Middle frontal gyrus (tissue), 1 donor: Measurements from ENCODE around the gene VPS18.

Source experiments
- DNase-seq: peaks from one replicate; pipeline ENCODE4 v3.0.0-alpha.2; 2015; ENCODE audit warnings: low spot score; ENCODE audit errors: extremely low spot score

Gene VPS18

DNA sequence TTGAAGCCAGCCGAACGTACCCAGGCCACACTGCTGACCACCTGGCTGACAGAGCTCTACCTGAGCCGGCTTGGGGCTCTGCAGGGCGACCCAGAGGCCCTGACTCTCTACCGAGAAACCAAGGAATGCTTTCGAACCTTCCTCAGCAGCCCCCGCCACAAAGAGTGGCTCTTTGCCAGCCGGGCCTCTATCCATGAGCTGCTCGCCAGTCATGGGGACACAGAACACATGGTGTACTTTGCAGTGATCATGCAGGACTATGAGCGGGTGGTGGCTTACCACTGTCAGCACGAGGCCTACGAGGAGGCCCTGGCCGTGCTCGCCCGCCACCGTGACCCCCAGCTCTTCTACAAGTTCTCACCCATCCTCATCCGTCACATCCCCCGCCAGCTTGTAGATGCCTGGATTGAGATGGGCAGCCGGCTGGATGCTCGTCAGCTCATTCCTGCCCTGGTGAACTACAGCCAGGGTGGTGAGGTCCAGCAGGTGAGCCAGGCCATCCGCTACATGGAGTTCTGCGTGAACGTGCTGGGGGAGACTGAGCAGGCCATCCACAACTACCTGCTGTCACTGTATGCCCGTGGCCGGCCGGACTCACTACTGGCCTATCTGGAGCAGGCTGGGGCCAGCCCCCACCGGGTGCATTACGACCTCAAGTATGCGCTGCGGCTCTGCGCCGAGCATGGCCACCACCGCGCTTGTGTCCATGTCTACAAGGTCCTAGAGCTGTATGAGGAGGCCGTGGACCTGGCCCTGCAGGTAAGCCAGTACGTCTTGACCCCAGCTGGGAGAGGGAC lies 6.2 kb downstream of the VPS18 start:
- DNase-seq, result no peak

- DNase-seq, result no peak
Measured at GRCh38 chr15:40901053-40901443, 6.8 kb downstream of the VPS18 start.

GRCh38 chr15:40902605-40903561 lies 8.6 kb downstream of the VPS18 start:
- DNase-seq, result no peak

GRCh38 chr15:40904552-40905201 lies 10.4 kb downstream of the VPS18 start:
- DNase-seq, result no peak

- no peak for DNase-seq
Measured at GRCh38 chr15:40906091-40906990, 12.1 kb downstream of the VPS18 start.

GRCh38 chr15:40906991-40907802 lies 12.9 kb downstream of the VPS18 start:
- no peak for DNase-seq

DNA sequence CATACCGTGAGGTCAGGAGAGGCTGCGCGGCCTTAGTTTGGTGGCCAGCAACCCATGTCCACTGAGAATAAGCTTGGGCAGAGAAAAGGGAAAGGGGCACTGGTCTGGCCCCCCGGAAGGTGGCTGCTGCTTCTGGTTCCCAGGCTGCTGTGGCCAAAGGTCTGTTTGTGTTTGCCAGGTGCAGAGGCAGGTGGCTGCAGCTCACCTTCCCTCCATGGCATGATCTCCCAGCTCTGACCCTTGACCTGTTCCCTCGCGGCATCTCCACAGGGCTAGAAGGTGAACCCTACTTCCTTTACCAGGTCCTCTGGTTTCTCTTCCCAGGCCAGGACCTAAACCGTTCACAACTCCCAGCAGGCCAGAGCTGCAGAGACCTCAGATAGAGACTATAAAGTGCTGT lies 13.8 kb downstream of the VPS18 start:
- DNase-seq, result no peak

GRCh38 chr15:40909662-40910630 lies 15.7 kb downstream of the VPS18 start:
- DNase-seq, result no peak

GRCh38 chr15:40911141-40911540 lies 16.9 kb downstream of the VPS18 start:
- no peak for DNase-seq

DNA sequence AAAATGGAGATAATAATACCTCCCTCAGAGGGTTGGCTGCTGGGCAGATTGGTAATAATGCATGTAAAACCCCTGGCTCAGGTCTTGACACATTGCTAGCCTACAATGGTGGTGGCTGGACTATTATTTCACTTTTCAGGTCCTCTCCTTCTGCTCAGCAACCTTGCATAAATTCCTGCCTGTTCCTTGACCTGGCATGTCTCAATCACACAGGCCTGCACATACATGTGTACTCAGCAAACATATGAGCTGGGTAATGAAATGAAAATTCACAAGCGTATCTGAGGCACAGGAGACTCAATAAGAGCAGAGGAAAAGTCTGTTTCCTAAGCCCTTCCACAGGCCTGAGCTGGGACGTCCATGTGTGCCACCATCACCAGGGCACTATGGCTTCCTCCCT lies 17.4 kb downstream of the VPS18 start:
- DNase-seq, result no peak

- DNase-seq, result no peak
Measured at GRCh38 chr15:40912478-40912877, 18.2 kb downstream of the VPS18 start.

DNA sequence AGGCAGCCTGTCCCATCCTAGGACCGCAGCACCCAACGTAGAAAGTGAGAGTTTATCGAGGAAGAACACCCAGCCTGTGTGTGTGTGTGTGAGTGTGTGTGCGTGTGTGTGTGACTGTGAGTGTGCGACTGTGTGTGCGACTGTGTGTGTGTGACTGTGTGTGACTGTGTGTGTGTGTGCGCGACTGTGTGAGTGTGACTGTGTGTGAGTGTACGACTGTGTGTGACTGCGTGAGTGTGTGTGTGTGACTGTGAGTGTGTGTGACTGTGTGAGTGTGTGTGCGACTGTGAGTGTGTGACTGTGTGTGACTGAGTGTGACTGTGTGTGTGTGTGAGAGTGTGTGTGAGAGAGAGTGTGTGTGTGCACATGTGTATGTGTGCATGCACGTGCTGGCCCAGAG lies 19.8 kb downstream of the VPS18 start:
- no peak for DNase-seq

DNA sequence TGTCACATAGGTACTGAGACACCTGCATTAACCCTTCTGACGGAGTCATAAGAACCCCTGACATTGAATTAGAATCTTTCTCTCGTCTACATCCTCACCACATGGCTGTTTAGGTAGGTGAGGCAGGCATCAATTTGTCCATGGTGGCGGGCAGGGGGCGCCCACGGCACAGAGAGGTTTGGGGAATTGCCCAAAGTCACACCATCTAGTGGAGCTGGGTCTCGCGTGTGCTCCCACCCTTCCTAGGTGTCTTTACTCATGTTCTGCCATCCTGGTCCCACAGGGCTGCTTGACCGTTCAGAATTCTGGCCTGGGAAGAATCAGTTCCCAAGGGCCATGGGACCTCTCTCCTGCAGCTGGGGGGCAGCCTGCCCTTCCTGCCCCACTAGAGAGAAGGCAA lies 20.2 kb downstream of the VPS18 start:
- DNase-seq, result no peak

DNA sequence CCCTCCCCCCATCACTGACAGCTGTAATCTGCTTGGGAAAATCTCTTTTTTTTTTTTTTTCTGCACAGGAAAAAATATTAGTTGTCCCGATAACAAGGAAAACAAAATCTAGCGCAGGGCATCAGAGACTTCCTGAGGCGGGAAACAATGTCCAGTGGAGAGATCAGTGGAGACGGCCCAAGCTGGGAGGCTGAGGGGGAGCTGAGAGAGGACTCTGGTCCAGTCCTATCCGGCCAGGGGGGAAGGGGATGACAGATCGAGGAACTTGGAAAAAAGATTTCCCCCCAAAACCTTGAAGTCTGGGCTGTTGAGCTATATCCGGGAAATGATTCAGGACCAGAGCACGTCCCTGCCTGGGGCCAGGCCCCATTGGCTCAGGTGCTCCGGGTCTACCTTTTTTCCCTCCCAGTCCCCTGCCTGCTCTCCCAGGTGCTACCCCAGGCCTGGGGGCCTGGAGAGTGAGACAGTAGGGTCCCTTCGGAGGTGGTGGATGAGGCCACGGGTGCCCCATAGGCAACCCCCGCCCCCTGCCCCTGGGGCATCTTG lies 20.9 kb downstream of the VPS18 start:
- DNase-seq, result no peak

DNA sequence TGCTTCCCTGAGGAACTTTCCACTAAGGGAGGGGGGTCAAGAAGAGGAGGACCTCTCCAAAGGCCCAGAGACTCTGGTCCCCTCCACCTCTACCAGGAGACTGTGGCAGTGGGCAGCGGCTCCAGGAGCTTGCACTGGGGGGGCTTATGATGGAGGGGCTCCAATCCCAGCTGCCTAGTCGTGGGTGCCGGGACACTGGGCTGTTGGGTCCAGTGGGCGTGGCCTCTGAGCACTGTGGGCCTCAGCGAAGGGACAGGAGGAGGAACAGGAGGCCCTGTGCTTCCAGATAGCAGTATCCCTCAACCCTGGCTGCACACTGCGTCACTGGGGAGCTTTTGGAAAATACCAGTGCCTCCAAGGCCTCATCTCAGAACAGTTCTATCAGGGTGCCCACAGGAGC lies 21.4 kb downstream of the VPS18 start:
- DNase-seq, result no peak

DNA sequence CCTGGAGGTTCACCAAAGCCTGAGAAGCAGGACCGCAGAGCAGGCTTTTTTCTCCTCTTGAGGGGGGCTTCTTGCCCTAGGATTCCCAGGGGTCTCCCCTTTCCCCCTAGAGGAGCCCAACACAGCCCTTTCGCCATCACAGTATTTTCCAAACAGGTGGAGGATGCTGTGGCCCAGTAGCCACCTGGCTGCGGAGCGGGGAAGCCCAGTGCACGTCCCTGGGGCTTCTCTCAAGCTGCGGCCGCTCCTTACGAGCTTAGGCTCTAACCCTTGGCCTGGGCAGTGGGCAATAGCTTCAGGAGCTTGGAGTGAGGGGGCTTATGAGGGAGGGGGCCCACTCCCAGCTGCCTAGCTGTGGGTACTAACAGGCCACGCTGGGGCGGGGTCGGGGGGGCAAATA lies 23.3 kb downstream of the VPS18 start:
- DNase-seq, result no peak

- no peak for DNase-seq
Measured at GRCh38 chr15:40918146-40918798, 24.0 kb downstream of the VPS18 start.

DNA sequence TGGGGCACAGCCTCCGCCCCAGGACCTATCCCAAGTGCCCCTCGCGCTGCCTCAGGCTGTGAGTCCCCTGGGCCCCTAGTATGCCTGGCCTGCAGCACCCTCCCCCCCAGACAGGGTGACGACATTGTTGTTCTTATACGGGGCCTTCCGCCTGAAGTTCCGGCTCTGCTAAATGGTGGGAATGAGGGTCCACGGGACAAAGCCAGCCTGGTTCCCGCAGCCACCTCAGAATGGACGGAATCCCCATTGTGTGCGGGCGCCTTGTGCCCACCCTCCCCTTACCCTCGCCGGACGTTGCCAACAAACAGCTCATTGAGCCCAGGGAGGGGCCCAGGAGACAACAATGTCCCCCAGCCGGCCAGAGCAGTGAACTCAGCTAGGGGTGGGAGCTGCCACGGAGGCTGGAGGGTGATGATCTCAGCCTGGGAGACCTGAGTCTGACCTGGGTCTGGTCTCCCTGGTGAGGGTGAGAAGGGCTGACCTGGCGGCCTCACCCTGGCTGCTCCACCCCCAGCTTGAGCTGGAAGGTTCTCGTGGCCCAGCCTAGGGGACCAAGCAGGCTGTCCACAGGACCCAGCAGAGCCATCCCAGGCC lies 24.6 kb downstream of the VPS18 start:
- DNase-seq, result no peak
